Adipose tissue (tissue), 3 donors: Measurements from ENCODE around the gene YWHAH. TPM values are rescaled to one million over a fixed set of nuclear protein-coding genes. Genes with fewer than 3 reads are reported as not detected.

ENCODE experiments used
- H3K27ac ChIP-seq: one replicate; pipeline ENCODE4 v1.5.1; 2013; ENCODE audit warnings: low read depth, low read length
- WGBS, 3 donors: extraction: QIAGEN DNeasy Blood & Tissue Kit; methylation state at CpG; one replicate each; pipeline ENCODE4 v1.1.7; 2013; 5-methylcytosine and 5-hydroxymethylcytosine counted together
- polyA plus RNA-seq, 3 donors: library from polyadenylated mRNA; stranded (reverse); fragments of 200-250 nt; gene quantifications; one replicate each; pipeline ENCODE4 v1.2.3, GENCODE V29; 2013
- donor health status: healthy with polysubstance abuse.
- donor health status: Bipolar disorder and iron deficiency.
- donor health status: healthy.

The YWHAH gene
- polyA plus RNA-seq = 10 to 100 TPM; 43.8 to 85.4 (median 84.1) TPM

- 0% methylated on average over 71 to 86 of the region's 86 CpGs for WGBS, 3 donors
- peak within 1 kb of the TSS; percentile 97 for H3K27ac ChIP-seq
Observed at GRCh38 chr22:31943978-31944699, at the start of gene YWHAH. Gene YWHAH (plus strand): TSS chr22:31944535. CDS start chr22:31944734, 199 bp downstream.

GRCh38 chr22:31895411-31896123, 48.8 kb upstream of the YWHAH start:
- no peak overlapping the region for H3K27ac ChIP-seq
- 95 to 98% (median 96%) methylated on average over 2 of the region's 2 CpGs for WGBS, 3 donors

GRCh38 chr22:31896472-31896871, 47.9 kb upstream of the YWHAH start:
- WGBS, 3 donors = 88 to 93% (median 90%) methylated on average over 1 of the region's 1 CpG
- H3K27ac ChIP-seq = no peak overlapping the region

GRCh38 chr22:31897842-31898805, 46.2 kb upstream of the YWHAH start:
- H3K27ac ChIP-seq = no peak overlapping the region
- 71 to 80% (median 72%) methylated on average over 16 of the region's 16 CpGs for WGBS, 3 donors

GRCh38 chr22:31898926-31899325, 45.4 kb upstream of the YWHAH start:
- H3K27ac ChIP-seq = no peak overlapping the region
- WGBS, 3 donors = 85 to 92% (median 91%) methylated on average over 2 of the region's 2 CpGs

GRCh38 chr22:31899669-31900068, 44.7 kb upstream of the YWHAH start:
- WGBS, 3 donors = 90 to 94% (median 92%) methylated on average over 4 of the region's 4 CpGs
- H3K27ac ChIP-seq = no peak overlapping the region

GRCh38 chr22:31901388-31902137, 42.8 kb upstream of the YWHAH start:
- H3K27ac ChIP-seq = no peak overlapping the region
- 73 to 86% (median 77%) methylated on average over 6 of the region's 6 CpGs for WGBS, 3 donors

- 98 to 99% (median 98%) methylated on average over 3 of the region's 3 CpGs for WGBS, 3 donors
- no peak overlapping the region for H3K27ac ChIP-seq
Observed at GRCh38 chr22:31904651-31905050, 39.7 kb upstream of the YWHAH start.

GRCh38 chr22:31905356-31905755, 39.0 kb upstream of the YWHAH start:
- WGBS, 3 donors = 92 to 94% (median 94%) methylated on average over 10 of the region's 10 CpGs
- no peak overlapping the region for H3K27ac ChIP-seq

- H3K27ac ChIP-seq = no peak overlapping the region
- 94 to 97% (median 94%) methylated on average over 16 of the region's 16 CpGs for WGBS, 3 donors
Observed at GRCh38 chr22:31906086-31906485, 38.2 kb upstream of the YWHAH start.

GRCh38 chr22:31906569-31906968, 37.8 kb upstream of the YWHAH start:
- no peak overlapping the region for H3K27ac ChIP-seq
- WGBS, 3 donors = 83 to 85% (median 85%) methylated on average over 5 of the region's 5 CpGs

GRCh38 chr22:31909977-31910376, 34.4 kb upstream of the YWHAH start:
- no peak overlapping the region for H3K27ac ChIP-seq
- WGBS, 3 donors = 88 to 93% (median 92%) methylated on average over 5 of the region's 5 CpGs

- H3K27ac ChIP-seq = no peak overlapping the region
- 77 to 93% (median 91%) methylated on average over 7 of the region's 7 CpGs for WGBS, 3 donors
Observed at GRCh38 chr22:31911565-31912406, 32.5 kb upstream of the YWHAH start.

GRCh38 chr22:31912407-31912743, 32.0 kb upstream of the YWHAH start:
- 70 to 86% (median 79%) methylated on average over 1 of the region's 1 CpG for WGBS, 3 donors
- H3K27ac ChIP-seq = no peak overlapping the region

- WGBS, 3 donors = 79 to 86% (median 85%) methylated on average over 10 of the region's 10 CpGs
Observed at GRCh38 chr22:31915586-31915985, 28.7 kb upstream of the YWHAH start.

GRCh38 chr22:31917227-31917921, 27.0 kb upstream of the YWHAH start:
- WGBS, 3 donors = 45 to 76% (median 69%) methylated on average over 17 of the region's 17 CpGs
- H3K27ac ChIP-seq = no peak overlapping the region

More at GRCh38 chr22:31915586-31915985, 28.7 kb upstream of the YWHAH start:
- H3K27ac ChIP-seq = no peak overlapping the region

- 72 to 88% (median 87%) methylated on average over 3 of the region's 3 CpGs for WGBS, 3 donors
- no peak overlapping the region for H3K27ac ChIP-seq
Observed at GRCh38 chr22:31919730-31920129, 24.6 kb upstream of the YWHAH start.
